GM10248 (cell line): ENCODE measurements around the gene WASF2.
"Not testable (repeated sequence)": the region's sequence is repeated elsewhere in the genome, so short reads cannot be mapped to it uniquely, and the experiment has no call there.

Source experiments
- CTCF ChIA-PET: fragments of 300-600 bp; sonication (Branson Sonifier 250); formaldehyde crosslinking; extraction: SDS; loops from one replicate; lab custom pipeline; 2021; ENCODE audit warnings: antibody characterized with exemption; lab: Yijun Ruan, JAX
- POLR2A ChIA-PET: fragments of 350-650 bp; sonication (Branson Sonifier 250); formaldehyde crosslinking; extraction: SDS; loops from one replicate; lab custom pipeline; 2020; ENCODE audit warnings: antibody characterized with exemption; lab: Yijun Ruan, JAX
- DNase-seq: peaks from one replicate; pipeline ENCODE4 v3.0.0; 2012; ENCODE audit errors: extremely low spot score
- CTCF ChIP-seq: IDR thresholded peaks from 2 replicates; pipeline ENCODE4 v1.5.1; 2012; ENCODE audit warnings: mild to moderate bottlenecking, low read depth; ENCODE audit errors: extremely low read depth, missing control alignments, control extremely low read depth

Gene WASF2

GRCh38 chr1:27409669-27410068 is 80.3 kb downstream of the WASF2 start:
- ChIA-PET CTCF (interaction anchor here (1.4 to 2.0 kb wide), 6 partner anchors 22 to 113 kb away, joined by 3 to 7 read pairs (median 5); partner anchors contain the start of gene WASF2), POLR2A (no interaction called here)
- TF ChIP-seq CTCF: no peak
- DNase-seq: no peak

- CTCF ChIA-PET: interaction anchor here (1.4 to 1.5 kb wide), 2 partner anchors 14 to 32 kb away, joined by 3 read pairs; no protein-coding TSS in a partner anchor
- no peak for TF ChIP-seq CTCF
- POLR2A ChIA-PET: no interaction called here
- DNase-seq: no peak
Measured at GRCh38 chr1:27408151-27408550, 81.8 kb downstream of the WASF2 start.

GRCh38 chr1:27406791-27407190 is 83.2 kb downstream of the WASF2 start:
- CTCF ChIA-PET: interaction anchor here (1.0 to 14.3 kb wide), 4 partner anchors 9 to 108 kb away, joined by 3 to 324 read pairs (median 4); no protein-coding TSS in a partner anchor
- POLR2A ChIA-PET, DNase-seq: not testable (repeated sequence)

GRCh38 chr1:27406362-27406680 is 83.6 kb downstream of the WASF2 start:
- CTCF ChIA-PET: interaction anchor here (1.0 to 14.3 kb wide), 3 partner anchors 10 to 108 kb away, joined by 3 to 324 read pairs (median 6); no protein-coding TSS in a partner anchor
- DNase-seq: no peak
- POLR2A ChIA-PET: no interaction called here
- no peak for TF ChIP-seq CTCF

GRCh38 chr1:27405598-27406361 is 84.2 kb downstream of the WASF2 start:
- DNase-seq: not testable (repeated sequence)
- CTCF ChIA-PET: interaction anchor here (0.7 to 14.3 kb wide), 6 partner anchors 8 to 107 kb away, joined by 3 to 324 read pairs (median 4); no protein-coding TSS in a partner anchor
- POLR2A ChIA-PET: interaction anchor here (0.6 kb wide), 1 partner anchor 266 kb away, joined by 9 read pairs; no protein-coding TSS in a partner anchor

GRCh38 chr1:27405074-27405473 is 84.9 kb downstream of the WASF2 start:
- TF ChIP-seq CTCF: no peak
- DNase-seq: no peak
- CTCF ChIA-PET: interaction anchor here (0.7 to 14.3 kb wide), 4 partner anchors 9 to 106 kb away, joined by 3 to 324 read pairs (median 4); no protein-coding TSS in a partner anchor
- POLR2A ChIA-PET: no interaction called here

GRCh38 chr1:27403931-27404330 is 86.0 kb downstream of the WASF2 start:
- CTCF ChIA-PET: interaction anchor here (0.7 to 14.3 kb wide), 10 partner anchors 9 to 203 kb away, joined by 3 to 324 read pairs (median 5); partner anchors contain the start of gene WASF2
- POLR2A ChIA-PET: no interaction called here
- no peak for TF ChIP-seq CTCF
- DNase-seq: no peak
